ENCODE measurements around the gene IRAK4. TPM values are rescaled to one million over a fixed set of nuclear protein-coding genes. Genes with fewer than 3 reads are reported as not detected.
A peak's percentile ranks its signal among the peaks of the same experiment; 100 is the strongest.
"Not testable (repeated sequence)": the region's sequence is repeated elsewhere in the genome, so short reads cannot be mapped to it uniquely, and the experiment has no call there.

IRAK4 gene
- total RNA-seq = 12.3 and 16.4 TPM in 2 replicates

DNA sequence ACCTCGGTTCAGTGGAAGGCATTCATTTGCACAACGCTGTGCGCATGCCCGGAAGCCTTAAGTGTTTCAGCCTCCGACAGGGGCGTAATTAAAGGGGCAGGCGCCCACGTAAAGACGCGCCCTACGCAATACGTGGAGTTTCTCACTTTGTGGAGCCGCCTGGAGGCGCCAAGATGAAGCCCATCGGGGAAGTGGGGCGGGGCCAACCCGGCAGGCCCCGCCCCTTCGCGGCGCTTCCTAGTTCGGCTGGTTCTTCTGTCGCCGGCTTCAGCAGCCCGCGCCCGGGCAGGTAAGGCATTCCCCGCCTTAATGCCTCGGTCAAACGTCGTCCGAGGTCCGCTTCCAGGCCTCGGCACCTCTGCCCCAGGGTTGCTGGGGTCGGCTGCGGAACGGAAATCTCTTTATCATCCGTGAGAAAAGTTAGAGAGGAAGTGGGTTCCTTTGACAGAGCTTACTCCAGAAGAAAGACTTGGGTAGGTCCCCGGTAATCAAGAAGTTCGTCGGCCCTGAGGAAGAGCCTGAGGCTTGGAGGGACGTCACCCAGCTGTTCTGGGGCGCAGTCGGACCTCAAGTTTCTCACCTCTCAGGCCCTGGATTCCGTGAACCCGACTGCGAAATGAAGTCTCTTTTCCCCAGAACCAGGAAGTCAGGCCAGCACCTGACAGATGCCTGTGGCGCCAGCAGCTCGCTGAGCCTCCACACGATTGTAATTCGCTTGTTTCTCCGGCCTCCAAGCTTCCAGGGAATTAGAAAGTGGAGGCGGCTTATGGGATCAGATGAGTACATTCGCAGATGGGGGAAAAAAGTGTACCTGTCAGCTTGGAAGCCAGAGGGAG is at the start of gene IRAK4, which contains the start of gene PUS7L:
TSS of gene IRAK4 (plus strand) at position 224 of the 836 bp plus-strand sequence. CDS start 9,161 bp downstream, outside the sequence.
TSS of gene PUS7L (minus strand) at position 63 of the 836 bp plus-strand sequence. CDS start 3,545 bp downstream, outside the sequence.
- peak; percentile 90 for DNase-seq (ENCODE audit: extremely low read depth, low read depth, low spot score)

DNA sequence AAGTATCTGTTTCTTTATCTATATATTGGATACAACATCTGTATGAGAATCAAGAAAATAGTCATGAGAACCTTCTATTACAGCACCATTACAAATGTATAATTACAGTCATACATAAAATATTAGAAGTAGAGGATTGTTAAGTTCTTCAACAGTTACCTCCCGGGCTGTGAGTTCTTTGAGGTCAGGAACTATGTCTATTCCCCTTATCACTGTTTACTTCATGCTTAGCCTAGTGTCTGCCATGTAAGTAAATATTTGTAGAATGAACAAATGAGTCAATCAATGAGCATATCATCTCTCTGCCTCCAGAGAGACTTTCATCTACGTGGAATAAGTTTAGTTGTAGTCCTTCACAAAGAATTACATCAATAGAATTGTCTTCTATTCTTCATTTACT is 47.4 kb upstream of the IRAK4 start:
- DNase-seq (ENCODE audit: extremely low read depth, low read depth, low spot score) = no peak

DNA sequence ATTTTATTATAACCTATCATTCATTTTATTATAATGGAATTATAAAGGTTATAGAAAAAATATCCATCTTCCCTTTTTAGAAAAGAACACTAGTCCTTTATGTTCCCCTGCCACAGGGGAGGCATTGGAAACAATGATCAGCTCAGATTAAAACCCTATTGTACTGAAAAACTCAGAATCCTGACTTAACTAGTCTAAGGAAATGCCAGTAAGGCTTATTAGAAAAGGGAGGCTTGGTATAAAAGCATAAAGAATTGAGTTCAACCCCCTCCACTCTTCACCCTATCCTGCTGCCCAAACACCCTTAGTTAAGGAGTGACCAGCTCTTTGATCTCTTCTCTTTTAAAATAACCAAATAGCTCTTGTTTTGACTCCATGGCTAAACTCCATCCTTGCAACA is 36.1 kb upstream of the IRAK4 start:
- no peak for DNase-seq (ENCODE audit: extremely low read depth, low read depth, low spot score)

DNA sequence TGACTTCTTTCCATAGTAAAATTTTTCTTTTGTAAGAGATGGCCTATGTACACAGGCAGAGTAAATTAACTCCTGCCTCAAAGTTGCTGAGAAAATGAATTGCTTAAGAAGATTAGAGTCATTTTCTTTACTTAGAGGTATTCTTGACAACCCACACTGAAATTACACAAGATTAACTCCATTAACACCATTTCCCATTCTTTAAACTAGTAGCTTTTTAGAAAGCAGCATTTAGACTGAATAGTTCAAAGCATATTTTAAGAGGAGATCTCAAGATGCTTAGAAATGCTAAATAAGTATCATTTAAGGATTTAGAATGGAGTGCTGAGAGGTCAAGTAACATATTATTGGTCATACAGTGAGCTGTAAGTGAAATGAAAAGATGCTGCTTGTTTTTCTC is 35.6 kb upstream of the IRAK4 start:
- no peak for DNase-seq (ENCODE audit: extremely low read depth, low read depth, low spot score)

- no peak for DNase-seq (ENCODE audit: extremely low read depth, low read depth, low spot score)
Measured at GRCh38 chr12:43728117-43728516, 30.6 kb upstream of the IRAK4 start.

DNA sequence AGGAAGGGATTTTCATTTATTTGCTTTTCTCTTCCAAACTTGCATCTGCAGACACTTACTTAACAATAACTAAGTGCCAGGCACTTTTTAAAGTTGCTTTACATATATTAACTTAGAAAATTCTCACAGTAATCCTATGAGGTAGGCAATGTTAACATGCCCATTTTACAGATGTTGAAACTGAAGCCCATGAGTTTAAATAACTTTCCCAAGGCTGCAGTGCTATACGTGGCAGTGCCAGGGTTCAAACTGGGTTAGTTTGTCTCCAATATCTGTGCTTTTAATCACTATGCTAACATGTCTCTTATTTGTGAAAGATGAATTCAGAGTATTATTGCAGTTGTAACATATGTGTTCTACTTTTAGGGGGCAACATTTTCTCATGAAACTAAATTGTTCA is 30.1 kb upstream of the IRAK4 start:
- DNase-seq (ENCODE audit: extremely low read depth, low read depth, low spot score) = no peak

DNA sequence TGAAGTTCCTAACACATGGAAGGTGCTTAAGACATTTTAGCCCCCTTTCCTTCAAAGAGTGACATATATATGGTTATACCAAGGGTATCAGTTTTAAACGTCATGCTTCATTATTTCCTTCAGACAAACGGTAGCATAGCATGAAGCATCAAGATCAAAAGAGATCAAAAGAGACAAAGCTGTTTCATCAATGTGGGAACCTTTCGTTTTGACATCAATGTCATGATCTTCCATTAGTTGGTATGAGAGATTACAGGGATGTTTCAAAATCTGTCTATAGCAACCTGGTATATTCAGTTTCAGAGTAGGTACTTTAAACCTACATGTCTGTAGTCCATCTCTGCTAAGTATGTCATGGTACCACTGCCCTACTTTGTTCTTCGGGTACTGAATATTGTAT is 28.5 kb upstream of the IRAK4 start:
- DNase-seq (ENCODE audit: extremely low read depth, low read depth, low spot score) = no peak

DNA sequence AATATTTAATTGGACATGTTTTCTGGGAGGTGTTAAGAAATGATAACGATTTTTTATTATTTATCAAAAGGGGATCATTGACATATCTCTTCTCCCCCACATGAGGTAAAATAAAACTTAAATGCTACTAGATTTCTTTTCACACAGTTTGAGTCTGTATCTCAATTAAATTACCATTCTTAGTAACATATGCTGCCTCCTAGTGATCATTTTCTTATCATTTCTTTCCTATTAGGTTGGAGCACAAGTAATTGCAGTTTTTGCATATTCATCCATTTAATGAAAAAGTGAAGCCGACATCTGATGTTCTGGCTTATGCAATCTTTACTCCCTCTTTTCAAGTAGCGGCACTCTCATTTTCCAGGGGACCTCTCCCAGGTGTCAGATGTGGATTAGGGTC is 25.1 kb upstream of the IRAK4 start:
- no peak for DNase-seq (ENCODE audit: extremely low read depth, low read depth, low spot score)

- DNase-seq (ENCODE audit: extremely low read depth, low read depth, low spot score) = no peak
Measured at GRCh38 chr12:43736927-43737440, 21.8 kb upstream of the IRAK4 start.

DNA sequence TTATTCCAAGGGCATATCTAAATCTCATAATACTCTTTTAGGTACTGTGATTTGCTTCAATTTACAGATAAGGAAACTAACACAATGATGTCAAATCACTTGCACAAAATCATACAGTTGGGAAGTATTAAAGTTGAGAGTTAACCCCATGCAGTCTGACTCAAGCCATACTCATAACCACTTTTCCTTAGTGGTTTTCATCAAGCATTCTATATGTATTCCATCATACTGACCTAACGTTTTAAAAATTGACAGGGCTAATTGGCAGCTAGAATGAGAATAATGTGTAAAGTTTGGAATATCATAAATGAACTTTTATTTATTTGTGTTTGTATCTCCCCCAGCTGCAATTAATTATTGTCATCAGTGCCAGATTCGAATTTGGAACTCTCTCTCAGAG is 21.1 kb upstream of the IRAK4 start:
- no peak for DNase-seq (ENCODE audit: extremely low read depth, low read depth, low spot score)

DNA sequence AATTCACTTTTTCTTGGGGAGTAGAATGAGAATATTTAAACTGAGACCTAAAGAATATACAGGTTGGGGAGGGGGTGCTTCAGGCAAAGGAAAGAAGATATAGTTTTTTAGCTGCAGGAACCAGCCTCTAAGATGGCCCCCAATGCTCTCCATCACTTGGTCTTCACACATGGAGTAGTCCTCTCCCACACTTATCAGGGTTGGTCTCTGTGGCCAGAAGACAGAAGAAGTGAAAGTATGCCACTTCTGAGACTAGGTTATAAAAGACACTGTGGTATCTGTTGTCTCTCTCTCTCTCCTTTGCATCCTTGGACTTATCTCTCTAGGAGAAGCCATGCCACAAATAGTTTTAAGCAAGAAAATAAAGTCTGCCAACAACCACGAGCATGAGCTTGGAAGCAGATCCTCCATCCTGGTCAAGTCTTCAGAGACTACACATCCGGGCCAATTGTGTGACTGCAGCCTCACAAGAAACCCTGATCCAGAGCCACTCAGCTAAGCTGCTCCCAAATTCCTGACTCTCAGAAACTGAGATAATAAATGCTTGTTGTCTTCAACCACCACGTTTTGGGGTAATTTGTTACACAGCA is 18.1 kb upstream of the IRAK4 start:
- DNase-seq (ENCODE audit: extremely low read depth, low read depth, low spot score) = no peak

DNA sequence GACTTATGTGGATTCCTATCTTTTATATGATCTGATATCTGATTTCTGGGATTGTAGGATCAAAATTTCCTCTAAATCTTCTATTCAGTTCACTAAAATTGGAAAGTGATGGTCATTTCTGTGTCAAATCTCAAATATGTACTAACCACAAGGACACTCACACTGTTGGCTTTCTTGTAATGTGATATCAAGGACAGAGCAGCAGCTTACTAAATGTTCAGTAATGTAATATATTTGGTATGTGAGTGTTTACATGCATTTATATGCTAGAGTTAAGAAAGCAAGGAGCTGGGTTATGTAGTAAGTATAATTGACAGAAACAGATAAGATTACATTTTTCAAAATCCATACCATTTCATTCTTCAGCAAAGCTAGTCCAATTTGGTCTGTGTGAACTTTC is 16.6 kb upstream of the IRAK4 start:
- no peak for DNase-seq (ENCODE audit: extremely low read depth, low read depth, low spot score)

- no peak for DNase-seq (ENCODE audit: extremely low read depth, low read depth, low spot score)
Measured at GRCh38 chr12:43744826-43745225, 13.9 kb upstream of the IRAK4 start.

GRCh38 chr12:43749016-43749415 is 9.7 kb upstream of the IRAK4 start:
- DNase-seq (ENCODE audit: extremely low read depth, low read depth, low spot score) = no peak

DNA sequence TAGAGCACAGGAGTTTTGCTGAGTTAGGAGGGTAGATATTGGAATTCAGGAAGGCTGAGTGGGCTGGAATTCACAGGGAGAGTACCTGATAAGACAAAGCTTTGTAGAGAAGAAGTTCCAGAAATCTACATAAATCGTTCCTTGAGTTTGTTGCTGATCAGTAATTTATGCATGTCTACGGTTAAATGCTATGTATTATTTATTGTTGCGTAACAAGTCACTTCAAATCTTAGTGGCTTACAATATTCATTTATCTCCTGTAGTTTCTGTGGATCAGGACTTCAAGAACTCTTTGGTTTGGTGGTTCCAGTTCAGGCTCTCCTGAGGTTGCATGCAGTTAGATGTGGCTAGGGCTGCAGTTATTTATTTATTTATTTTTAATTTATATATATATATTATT is 7.9 kb upstream of the IRAK4 start:
- no peak for DNase-seq (ENCODE audit: extremely low read depth, low read depth, low spot score)

DNA sequence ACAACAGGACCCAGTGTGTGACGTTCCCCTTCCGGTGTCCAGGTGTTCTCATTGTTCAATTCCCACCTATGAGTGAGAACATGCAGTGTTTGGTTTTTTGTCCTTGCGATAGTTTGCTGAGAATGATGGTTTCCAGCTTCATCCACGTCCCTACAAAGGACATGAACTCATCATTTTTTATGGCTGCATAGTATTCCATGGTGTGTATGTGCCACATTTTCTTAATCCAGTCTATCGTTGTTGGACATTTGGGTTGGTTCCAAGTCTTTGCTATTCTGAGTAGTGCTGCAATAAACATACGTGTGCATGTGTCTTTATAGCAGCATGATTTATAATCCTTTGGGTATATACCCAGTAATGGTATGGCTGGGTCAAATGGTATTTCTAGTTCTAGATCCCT is 7.4 kb upstream of the IRAK4 start:
- not testable (repeated sequence) for DNase-seq (ENCODE audit: extremely low read depth, low read depth, low spot score)

- DNase-seq (ENCODE audit: extremely low read depth, low read depth, low spot score) = no peak
Measured at GRCh38 chr12:43754015-43754414, 4.7 kb upstream of the IRAK4 start.

- no peak for DNase-seq (ENCODE audit: extremely low read depth, low read depth, low spot score)
Measured at GRCh38 chr12:43758247-43758727, 464 bp upstream of the IRAK4 start.

GRCh38 chr12:43760396-43760795 is 1.6 kb downstream of the IRAK4 start:
- no peak for DNase-seq (ENCODE audit: extremely low read depth, low read depth, low spot score)

DNA sequence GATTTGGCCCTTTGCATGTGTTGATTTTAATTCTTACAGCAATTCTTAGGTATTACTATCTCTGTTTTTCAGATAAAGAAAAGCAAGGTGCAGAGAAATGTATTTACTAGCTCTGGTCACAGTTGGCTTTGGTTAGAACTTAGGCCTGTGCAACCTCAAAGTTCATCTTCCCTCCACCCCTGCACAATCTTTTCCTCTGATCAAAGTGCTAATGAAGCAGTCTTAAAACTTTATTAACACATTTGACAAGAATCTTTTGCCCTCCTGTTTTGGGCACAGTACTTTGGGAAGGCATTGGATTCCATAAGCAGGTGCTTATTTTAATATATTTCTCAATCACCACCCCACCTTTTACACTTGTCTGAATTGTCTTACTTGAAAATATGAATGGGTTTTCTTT is 2.7 kb downstream of the IRAK4 start:
- DNase-seq (ENCODE audit: extremely low read depth, low read depth, low spot score) = no peak

DNA sequence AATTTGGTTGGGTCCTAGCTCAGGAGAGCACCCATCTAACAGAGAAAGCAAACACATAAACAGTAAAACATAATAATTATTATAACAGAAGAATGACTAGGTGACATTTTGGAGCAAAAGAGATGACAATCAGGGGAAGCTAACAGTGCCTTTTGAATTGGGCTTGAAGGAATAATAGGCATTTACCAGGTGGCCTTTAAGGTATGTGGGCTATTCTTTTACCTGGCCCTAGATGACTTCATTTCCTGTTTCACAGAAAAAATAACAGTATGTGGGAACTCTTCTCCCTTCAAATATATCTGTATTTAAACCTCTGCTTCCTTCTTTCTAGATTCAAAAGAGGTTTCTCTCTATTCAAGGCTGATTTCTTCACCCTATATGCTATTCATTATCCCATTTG is 3.8 kb downstream of the IRAK4 start:
- DNase-seq (ENCODE audit: extremely low read depth, low read depth, low spot score) = no peak

- DNase-seq (ENCODE audit: extremely low read depth, low read depth, low spot score) = no peak
Measured at GRCh38 chr12:43763769-43764168, 5.0 kb downstream of the IRAK4 start.

Data from glomerular endothelial cell (primary cell).